ENCODE measurements around the gene NAA80. TPM values are rescaled to one million over a fixed set of nuclear protein-coding genes. Genes with fewer than 3 reads are reported as not detected.

NAA80 gene
- total and polyA plus RNA-seq, 2 of the 8 experiments (the other 6 are each of a cell fraction or from before 2014, with no cell fraction given): 11.3 to 16.7 TPM

GRCh38 chr3:50319181-50319893 lies 20.1 kb upstream of the NAA80 start:
- H2BK20ac ChIP-seq (ENCODE audit: low read length): no peak overlapping the region
- peaks cover 0 to 33% (median 19%) of the 10 kb centered on the region in 4 experiments; a peak in 6 of 7 replicates for H3K4me1 ChIP-seq (replicated peaks in 1 of 4; ENCODE audit: control insufficient read depth in 3 of 4, insufficient read depth in 4 of 4, low read length in 3 of 4)
- ChIA-PET POLR2A (ENCODE audit: partially characterized antibody) (interaction anchor here (0.8 to 12.6 kb wide), 7 partner anchors 10 to 68 kb away, joined by 3 to 149 read pairs (median 5); partner anchors contain the start of genes HYAL1, HYAL3, NAA80 and TUSC2), CTCF (ENCODE audit: partially characterized antibody) (interaction anchor here (0.6 to 3.9 kb wide), 9 partner anchors 9 to 198 kb away, joined by 3 to 17 read pairs (median 4); partner anchors contain the start of genes HYAL1 and TUSC2)
- H3K14ac ChIP-seq (ENCODE audit: insufficient read length): no peak overlapping the region
- no peak overlapping the region for H4K91ac ChIP-seq (replicated peaks; ENCODE audit: insufficient read length, low read length)
- peak overlapping the region in 1 of 2 experiments; percentile 97; a peak in 2 of 4 replicates for H3K4me2 ChIP-seq (ENCODE audit: insufficient read depth in 1 of 2, low read depth in 2 of 2, low read length in 2 of 2)
- H3K79me2 ChIP-seq (ENCODE audit: control insufficient read depth in 1 of 2, insufficient read depth in 2 of 2, low read length in 2 of 2): peaks cover 0 to 25% of the 10 kb centered on the region in 2 experiments; a peak in 3 of 4 replicates
- no peak for DNase-seq (ENCODE audit: low read depth in 1 of 2, low spot score in 2 of 2)
- H3K56ac ChIP-seq (replicated peaks; ENCODE audit: insufficient read length, low read depth, low read length): no peak overlapping the region
- no peak overlapping the region for H4K5ac ChIP-seq (ENCODE audit: insufficient read length, low read depth, low read length)
- FAIRE-seq: no peak
- H3K27me3 ChIP-seq (replicated peaks in 1 of 4; ENCODE audit: control insufficient read depth in 3 of 4, extremely low read depth in 1 of 4, insufficient read depth in 3 of 4, low read length in 3 of 4): no peaks in the 10 kb centered on the region
- no peak overlapping the region; the same call in 1 of the 2 replicates for H4K8ac ChIP-seq (ENCODE audit: extremely low read depth, insufficient read depth, low read length)
- no peak overlapping the region for H3K4me3 ChIP-seq (ENCODE audit: extremely low read depth in 1 of 4, insufficient read depth in 2 of 4, low read depth in 3 of 4, low read length in 4 of 4)
- H3K18ac ChIP-seq (ENCODE audit: extremely low read depth, low read length): no peak overlapping the region
- peaks cover 19 to 35% of the 10 kb centered on the region in 2 experiments for H4K20me1 ChIP-seq (replicated peaks in 1 of 2; ENCODE audit: control insufficient read depth in 1 of 2, insufficient read depth in 2 of 2, low read length in 2 of 2)
- no peak overlapping the region for H2BK120ac ChIP-seq (replicated peaks; ENCODE audit: low read depth, low read length)
- H3K36me3 ChIP-seq (ENCODE audit: control insufficient read depth in 2 of 4, insufficient read depth in 4 of 4, low read length in 3 of 4): peaks cover 16 to 34% (median 28%) of the 10 kb centered on the region in 4 experiments
- no peak overlapping the region for H2AK5ac ChIP-seq (ENCODE audit: low read depth, low read length)
- H2BK5ac ChIP-seq (ENCODE audit: low read depth, low read length): no peak overlapping the region
- H2BK15ac ChIP-seq (ENCODE audit: low read length): 0 out of 2 replicates have a peak overlapping the region, but pooled peaks have one; percentile 55
- peaks cover 20% of the 10 kb centered on the region for H3K79me1 ChIP-seq (ENCODE audit: low read depth, low read length)
- H3K23ac ChIP-seq (ENCODE audit: insufficient read length): no peak overlapping the region
- no peak overlapping the region for H2AFZ ChIP-seq (ENCODE audit: low read length)
- no peaks in the 10 kb centered on the region for H3K9me3 ChIP-seq (ENCODE audit: insufficient read depth in 2 of 2, low read depth in 1 of 2, low read length in 1 of 2)
- H3K4ac ChIP-seq (replicated peaks; ENCODE audit: insufficient read length, low read depth, low read length): no peak overlapping the region
- peaks cover 17% of the 10 kb centered on the region for H3K23me2 ChIP-seq (ENCODE audit: low read depth, low read length)
- H3K9ac ChIP-seq (replicated peaks in 1 of 4; ENCODE audit: extremely low read depth in 1 of 4, low read depth in 3 of 4, low read length in 3 of 4): no peak overlapping the region
- 96% methylated on average over 16 of the region's 16 CpGs; no CpG with 5 or more reads in 1 of the 2 experiments for WGBS, 2 experiments (ENCODE audit: extremely low coverage in 1 of 2, insufficient coverage in 1 of 2, insufficient read length in 1 of 2, insufficient replicate concordance in 2 of 2, low coverage in 1 of 2, low lambda C conversion rate in 2 of 2, missing lambda C conversion rate in 1 of 2)
- no peak overlapping the region for H2BK12ac ChIP-seq (ENCODE audit: low read depth, low read length)
- H3K27ac ChIP-seq (ENCODE audit: low read depth, low read length): 0 out of 2 replicates have a peak overlapping the region, but pooled peaks have one; percentile 32
- no peak for TF ChIP-seq ASH2L (IDR thresholded peaks at IDR 0.05; ENCODE audit: low read length)
- no peak for TF ChIP-seq TBP (IDR thresholded peaks at IDR 0.05; ENCODE audit: low read depth, low read length)
- TF ChIP-seq JUN (IDR thresholded peaks at IDR 0.05; ENCODE audit: low read depth, low read length): no peak
- TF ChIP-seq RAD21 (IDR thresholded peaks at IDR 0.05 in 1 of 2, conservative IDR thresholded peaks at IDR 0.05 in 1 of 2; ENCODE audit: low read depth in 2 of 2, low read length in 2 of 2): no peak
- TF ChIP-seq BACH1 (IDR thresholded peaks at IDR 0.05; ENCODE audit: low read length): no peak
- no peak for TF ChIP-seq ATF2 (IDR thresholded peaks at IDR 0.05; ENCODE audit: low read length)
- TF ChIP-seq EP300 (IDR thresholded peaks at IDR 0.05; ENCODE audit: borderline replicate concordance in 1 of 2, low read depth in 2 of 2, low read length in 2 of 2): no peak
- TF ChIP-seq CHD1 (IDR thresholded peaks at IDR 0.05; ENCODE audit: low read depth, low read length): no peak
- no peak for TF ChIP-seq POU5F1 (IDR thresholded peaks at IDR 0.05; ENCODE audit: low read depth, low read length)
- TF ChIP-seq SIRT6 (IDR thresholded peaks at IDR 0.05; ENCODE audit: low read length): no peak

All from H1 (cell line).